ENCODE results near the gene EFL1. TPM values are rescaled to one million over a fixed set of nuclear protein-coding genes. Genes with fewer than 3 reads are reported as not detected.

EFL1 gene
- polyA plus RNA-seq, 2 of the 4 experiments (the other 2 are of a cell fraction) = 21.2 to 42.3 TPM

DNA sequence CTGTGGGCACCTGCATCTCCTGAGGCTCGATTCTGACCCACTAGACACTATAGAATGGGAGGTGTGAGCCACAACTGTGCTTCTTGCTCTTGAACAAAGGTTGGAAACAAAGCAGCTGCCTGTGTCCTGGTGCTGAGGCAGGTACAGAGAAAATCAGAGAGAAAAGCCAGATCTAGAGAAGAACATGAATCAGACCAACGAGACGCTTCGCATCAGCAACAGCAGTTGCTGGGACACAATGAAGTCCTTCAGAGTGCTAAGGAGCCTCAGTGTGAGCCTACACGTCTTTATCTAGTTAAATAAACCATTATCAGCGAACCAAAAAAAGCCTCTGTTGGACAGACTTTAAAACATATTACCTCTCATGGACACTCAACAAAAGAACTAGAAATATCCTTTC, 130.4 kb downstream of the EFL1 start:
- 84% methylated on average over 6 of the region's 6 CpGs for WGBS (ENCODE audit: missing lambda C conversion rate)
- 0 out of 6 replicates have a peak, but pooled peaks of 1 of the 2 experiments have one; percentile 6 for ATAC-seq
- POLR2A ChIA-PET = no interaction called here

DNA sequence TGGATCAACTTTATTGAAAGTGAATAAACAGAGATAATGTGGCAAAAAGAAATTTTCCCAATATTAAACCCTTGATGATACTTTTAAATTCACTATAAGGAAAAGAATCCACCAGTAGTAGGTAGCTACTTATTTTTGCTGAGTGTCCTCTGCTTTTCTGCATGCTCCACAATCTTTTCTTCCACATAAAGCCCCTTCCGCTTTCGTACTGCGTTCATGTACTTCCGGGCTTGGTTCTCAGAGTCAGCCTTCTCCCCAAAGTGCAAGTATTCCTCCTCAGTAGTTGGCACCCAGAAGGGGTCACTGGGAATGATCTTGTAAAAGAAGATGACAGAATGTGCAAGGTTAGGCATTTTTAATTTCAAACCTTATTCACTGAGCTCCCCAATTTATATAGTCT, 132.3 kb downstream of the EFL1 start:
- POLR2A ChIA-PET = no interaction called here
- DNase-seq (ENCODE audit: low read depth in 1 of 2, low spot score in 1 of 2) (no peak), FAIRE-seq (no peak), ATAC-seq (no peak)
- Histone ChIP-seq H3K27ac (peak overlapping the region in 1 of 2 experiments; percentile 59; a peak in 3 of 6 replicates), H3K4me3 (no peak overlapping the region), H3K9me3 (no peaks in the 10 kb centered on the region), H3K4me1 (peaks cover 45% of the 10 kb centered on the region), H3K4me2 (peak overlapping the region; percentile 56)
- TF ChIP-seq MAFK (IDR thresholded peaks at IDR 0.05; ENCODE audit: partially characterized antibody) (peak; percentile 18), FOSL2 (IDR thresholded peaks at IDR 0.05) (no peak), FOSL2 (CRISPR knock-in tag; IDR thresholded peaks at IDR 0.05) (no peak), EP300 (IDR thresholded peaks at IDR 0.05) (0 out of 5 replicates have a peak, but pooled peaks of 1 of the 2 experiments have one; percentile 5), RCOR1 (IDR thresholded peaks at IDR 0.05; ENCODE audit: low read depth, low read length) (no peak), ZFP36 (IDR thresholded peaks at IDR 0.05; ENCODE audit: borderline replicate concordance, partially characterized antibody) (no peak), POLR2AphosphoS2 (conservative IDR thresholded peaks at IDR 0.05; ENCODE audit: low read length) (no peak), RAD21 (conservative IDR thresholded peaks at IDR 0.05 in 1 of 2, IDR thresholded peaks at IDR 0.05 in 1 of 2) (no peak), CHD2 (IDR thresholded peaks at IDR 0.05; ENCODE audit: low read length, partially characterized antibody) (no peak)
- TF ChIP-seq, protein P1, sequence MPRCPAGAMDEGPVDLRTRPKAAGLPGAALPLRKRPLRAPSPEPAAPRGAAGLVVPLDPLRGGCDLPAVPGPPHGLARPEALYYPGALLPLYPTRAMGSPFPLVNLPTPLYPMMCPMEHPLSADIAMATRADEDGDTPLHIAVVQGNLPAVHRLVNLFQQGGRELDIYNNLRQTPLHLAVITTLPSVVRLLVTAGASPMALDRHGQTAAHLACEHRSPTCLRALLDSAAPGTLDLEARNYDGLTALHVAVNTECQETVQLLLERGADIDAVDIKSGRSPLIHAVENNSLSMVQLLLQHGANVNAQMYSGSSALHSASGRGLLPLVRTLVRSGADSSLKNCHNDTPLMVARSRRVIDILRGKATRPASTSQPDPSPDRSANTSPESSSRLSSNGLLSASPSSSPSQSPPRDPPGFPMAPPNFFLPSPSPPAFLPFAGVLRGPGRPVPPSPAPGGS (IDR thresholded peaks at IDR 0.05) = no peak
- TF ChIP-seq, protein P2, sequence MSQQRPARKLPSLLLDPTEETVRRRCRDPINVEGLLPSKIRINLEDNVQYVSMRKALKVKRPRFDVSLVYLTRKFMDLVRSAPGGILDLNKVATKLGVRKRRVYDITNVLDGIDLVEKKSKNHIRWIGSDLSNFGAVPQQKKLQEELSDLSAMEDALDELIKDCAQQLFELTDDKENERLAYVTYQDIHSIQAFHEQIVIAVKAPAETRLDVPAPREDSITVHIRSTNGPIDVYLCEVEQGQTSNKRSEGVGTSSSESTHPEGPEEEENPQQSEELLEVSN (IDR thresholded peaks at IDR 0.05; ENCODE audit: borderline replicate concordance, low read depth) = no peak
- WGBS (ENCODE audit: missing lambda C conversion rate) = 96% methylated on average over 4 of the region's 4 CpGs
- CTCF ChIA-PET = interaction anchor here (0.9 to 33.1 kb wide), 8 partner anchors 9 to 719 kb away, joined by 3 to 570 read pairs (median 4); no protein-coding TSS in a partner anchor

More for the DNA sequence above, 130.4 kb downstream of the EFL1 start:
- no peaks in the 10 kb centered on the region for H3K9me3 ChIP-seq
- H3K4me2 ChIP-seq = peak overlapping the region; percentile 40
- DNase-seq (ENCODE audit: low read depth in 1 of 2, low spot score in 1 of 2) = no peak
- CTCF ChIA-PET = interaction anchor here (1.0 to 33.1 kb wide), 4 partner anchors 11 to 721 kb away, joined by 3 to 570 read pairs (median 12); no protein-coding TSS in a partner anchor
- peaks cover 45% of the 10 kb centered on the region for H3K4me1 ChIP-seq
- TF ChIP-seq, protein P2 (IDR thresholded peaks at IDR 0.05; ENCODE audit: borderline replicate concordance, low read depth) = no peak
- TF ChIP-seq ZNF302 (CRISPR knock-in tag; IDR thresholded peaks at IDR 0.05) = no peak
- peak overlapping the region; percentile 46 to 80; a peak in 5 of 6 replicates for H3K27ac ChIP-seq
- no peak overlapping the region for H3K4me3 ChIP-seq
- FAIRE-seq = no peak

DNA sequence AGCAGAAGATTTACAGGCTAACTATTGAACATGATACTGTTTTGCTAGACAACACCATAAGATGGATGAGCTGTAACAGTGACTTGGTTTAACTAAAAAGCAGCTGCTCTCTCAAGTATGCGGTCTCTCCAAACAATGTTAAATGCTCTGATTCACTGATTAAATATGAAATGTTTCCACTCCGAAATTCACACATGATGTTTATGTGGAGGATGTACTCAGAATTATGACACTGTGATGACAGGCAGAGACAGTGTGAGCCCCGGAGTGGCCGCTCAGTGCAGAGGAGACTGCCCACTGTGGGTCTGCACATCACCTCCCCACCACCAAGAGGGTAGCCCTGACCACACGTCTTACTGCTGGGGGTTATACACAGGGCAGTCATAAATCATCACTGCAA, 132.8 kb downstream of the EFL1 start:
- ChIA-PET CTCF (interaction anchor here (1.0 to 33.1 kb wide), 5 partner anchors 8 to 35 kb away, joined by 3 to 570 read pairs (median 5); no protein-coding TSS in a partner anchor), POLR2A (no interaction called here)
- peak overlapping the region; percentile 56 for H3K4me2 ChIP-seq
- WGBS (ENCODE audit: missing lambda C conversion rate) = 10% methylated on average over 5 of the region's 5 CpGs
- no peak overlapping the region for H3K4me3 ChIP-seq
- H3K9me3 ChIP-seq = no peaks in the 10 kb centered on the region
- peak overlapping the region in 1 of 2 experiments; percentile 59; a peak in 3 of 6 replicates for H3K27ac ChIP-seq
- FAIRE-seq (peak; percentile 82), ATAC-seq (peak; percentile 62 to 69), DNase-seq (ENCODE audit: low read depth in 1 of 2, low spot score in 1 of 2) (peak in 1 of 2 experiments; percentile 43)
- H3K4me1 ChIP-seq = peaks cover 45% of the 10 kb centered on the region
- no peak for TF ChIP-seq RAD21 (conservative IDR thresholded peaks at IDR 0.05 in 1 of 2, IDR thresholded peaks at IDR 0.05 in 1 of 2)
- TF ChIP-seq JUN (IDR thresholded peaks at IDR 0.05) = peak; percentile 24 to 27; a peak in 1 of 5 replicates
- no peak for TF ChIP-seq NPAS2 (CRISPR knock-in tag; IDR thresholded peaks at IDR 0.05; ENCODE audit: borderline replicate concordance)
- no peak for TF ChIP-seq BHLHE40 (IDR thresholded peaks at IDR 0.05; ENCODE audit: low read depth, low read length)
- no peak for TF ChIP-seq HOXB13 (CRISPR knock-in tag; IDR thresholded peaks at IDR 0.05; ENCODE audit: low read depth)
- TF ChIP-seq JUNB (IDR thresholded peaks at IDR 0.05) = peak; percentile 60
- TF ChIP-seq EP300 (IDR thresholded peaks at IDR 0.05) = 0 out of 5 replicates have a peak, but pooled peaks of 1 of the 2 experiments have one; percentile 12
- no peak for TF ChIP-seq SMC3 (IDR thresholded peaks at IDR 0.05)
- TF ChIP-seq RCOR1 (IDR thresholded peaks at IDR 0.05; ENCODE audit: low read depth, low read length) = no peak
- TF ChIP-seq FOXS1 (CRISPR knock-in tag; IDR thresholded peaks at IDR 0.05) = no peak
- no peak for TF ChIP-seq EHMT2 (IDR thresholded peaks at IDR 0.05; ENCODE audit: low read depth)
- TF ChIP-seq, protein P3, sequence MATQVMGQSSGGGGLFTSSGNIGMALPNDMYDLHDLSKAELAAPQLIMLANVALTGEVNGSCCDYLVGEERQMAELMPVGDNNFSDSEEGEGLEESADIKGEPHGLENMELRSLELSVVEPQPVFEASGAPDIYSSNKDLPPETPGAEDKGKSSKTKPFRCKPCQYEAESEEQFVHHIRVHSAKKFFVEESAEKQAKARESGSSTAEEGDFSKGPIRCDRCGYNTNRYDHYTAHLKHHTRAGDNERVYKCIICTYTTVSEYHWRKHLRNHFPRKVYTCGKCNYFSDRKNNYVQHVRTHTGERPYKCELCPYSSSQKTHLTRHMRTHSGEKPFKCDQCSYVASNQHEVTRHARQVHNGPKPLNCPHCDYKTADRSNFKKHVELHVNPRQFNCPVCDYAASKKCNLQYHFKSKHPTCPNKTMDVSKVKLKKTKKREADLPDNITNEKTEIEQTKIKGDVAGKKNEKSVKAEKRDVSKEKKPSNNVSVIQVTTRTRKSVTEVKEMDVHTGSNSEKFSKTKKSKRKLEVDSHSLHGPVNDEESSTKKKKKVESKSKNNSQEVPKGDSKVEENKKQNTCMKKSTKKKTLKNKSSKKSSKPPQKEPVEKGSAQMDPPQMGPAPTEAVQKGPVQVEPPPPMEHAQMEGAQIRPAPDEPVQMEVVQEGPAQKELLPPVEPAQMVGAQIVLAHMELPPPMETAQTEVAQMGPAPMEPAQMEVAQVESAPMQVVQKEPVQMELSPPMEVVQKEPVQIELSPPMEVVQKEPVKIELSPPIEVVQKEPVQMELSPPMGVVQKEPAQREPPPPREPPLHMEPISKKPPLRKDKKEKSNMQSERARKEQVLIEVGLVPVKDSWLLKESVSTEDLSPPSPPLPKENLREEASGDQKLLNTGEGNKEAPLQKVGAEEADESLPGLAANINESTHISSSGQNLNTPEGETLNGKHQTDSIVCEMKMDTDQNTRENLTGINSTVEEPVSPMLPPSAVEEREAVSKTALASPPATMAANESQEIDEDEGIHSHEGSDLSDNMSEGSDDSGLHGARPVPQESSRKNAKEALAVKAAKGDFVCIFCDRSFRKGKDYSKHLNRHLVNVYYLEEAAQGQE (IDR thresholded peaks at IDR 0.05) = no peak
- no peak for TF ChIP-seq CBX8 (IDR thresholded peaks at IDR 0.05)
- no peak for TF ChIP-seq MYC (IDR thresholded peaks at IDR 0.05; ENCODE audit: borderline replicate concordance, low read length)
- TF ChIP-seq CHD4 (IDR thresholded peaks at IDR 0.05; ENCODE audit: borderline replicate concordance) = no peak
- TF ChIP-seq FOSL2 (IDR thresholded peaks at IDR 0.05) = peak; percentile 43
- peak; percentile 32; the same call in 1 of the 2 replicates for TF ChIP-seq FOSL2 (CRISPR knock-in tag; IDR thresholded peaks at IDR 0.05)
- no peak for TF ChIP-seq MAZ (IDR thresholded peaks at IDR 0.05; ENCODE audit: borderline replicate concordance, low read depth, low read length)
